GM23338 (cell line): Measurements from ENCODE around the gene ZNF740. TPM values are rescaled to one million over a fixed set of nuclear protein-coding genes. Genes with fewer than 3 reads are reported as not detected.

Experiments used
- ATAC-seq: fragments of 200-7000 bp; cut with Tn5 transposase; 3 replicates; pipeline ENCODE4 v1.9.1; 2020
- DNase-seq: peaks from one replicate; pipeline ENCODE4 v3.0.0-alpha.2; 2015; ENCODE audit warnings: low spot score
- H2AFZ ChIP-seq: fragments of 200-600 bp; sonication (generic); 2 replicates; pipeline ENCODE4 v1.8.0; 2016; ENCODE audit warnings: antibody characterized with exemption, mild to moderate bottlenecking, moderate library complexity
- H3F3A ChIP-seq: fragments of 200-600 bp; sonication (generic); replicated peaks from 2 replicates; pipeline ENCODE4 v1.8.0; 2017; ENCODE audit warnings: antibody characterized with exemption, mixed run types, low read depth
- H3K27ac ChIP-seq: fragments of 200-600 bp; sonication (generic); 2 replicates; pipeline ENCODE4 v1.6.1; 2016; ENCODE audit warnings: low read depth
- H3K27me3 ChIP-seq: fragments of 200-600 bp; sonication (generic); 2 replicates; pipeline ENCODE4 v1.8.0; 2016; ENCODE audit warnings: mild to moderate bottlenecking, mixed run types, moderate library complexity; ENCODE audit not compliant: insufficient read depth
- H3K36me3 ChIP-seq: fragments of 200-600 bp; sonication (generic); 2 replicates; pipeline ENCODE4 v1.8.0; 2016; ENCODE audit warnings: mild to moderate bottlenecking; ENCODE audit not compliant: insufficient read depth
- H3K4me1 ChIP-seq: fragments of 200-600 bp; sonication (generic); 2 replicates; pipeline ENCODE4 v1.8.0; 2016; ENCODE audit warnings: mild to moderate bottlenecking, moderate library complexity; ENCODE audit not compliant: insufficient read depth
- H3K4me2 ChIP-seq: fragments of 200-600 bp; sonication (generic); 2 replicates; pipeline ENCODE4 v1.7.1; 2017; ENCODE audit warnings: mixed run types
- H3K4me3 ChIP-seq: fragments of 200-600 bp; sonication (generic); 2 replicates; pipeline ENCODE4 v1.6.1; 2016; ENCODE audit warnings: mixed run types
- H3K79me2 ChIP-seq: fragments of 200-600 bp; sonication (generic); replicated peaks from 2 replicates; pipeline ENCODE4 v1.8.0; 2017; ENCODE audit warnings: mild to moderate bottlenecking; ENCODE audit not compliant: insufficient read depth
- H3K9me2 ChIP-seq: fragments of 200-600 bp; sonication (generic); 2 replicates; pipeline ENCODE4 v1.8.0; 2017; ENCODE audit not compliant: insufficient read depth
- H4K20me1 ChIP-seq: fragments of 200-600 bp; sonication (generic); replicated peaks from 2 replicates; pipeline ENCODE4 v1.8.0; 2017; ENCODE audit warnings: mild to moderate bottlenecking; ENCODE audit not compliant: insufficient read depth
- H3K27ac Mint-ChIP-seq: 2 replicates; pipeline ENCODE4 v1.8.0; 2020; ENCODE audit warnings: inconsistent platforms, mild to moderate bottlenecking, moderate library complexity, mixed read lengths
- H3K27me3 Mint-ChIP-seq: 3 replicates; pipeline ENCODE4 v1.8.0; 2022; ENCODE audit warnings: low read depth, mild to moderate bottlenecking, moderate library complexity, mixed read lengths, inconsistent platforms; ENCODE audit not compliant: insufficient read depth, poor library complexity
- H3K36me3 Mint-ChIP-seq: 3 replicates; pipeline ENCODE4 v1.8.0; 2021; ENCODE audit warnings: low read depth, mild to moderate bottlenecking, inconsistent platforms, moderate library complexity, mixed read lengths
- H3K4me1 Mint-ChIP-seq: 3 replicates; pipeline ENCODE4 v1.8.0; 2020; ENCODE audit warnings: mild to moderate bottlenecking, inconsistent platforms, mixed read lengths
- H3K4me3 Mint-ChIP-seq: 3 replicates; pipeline ENCODE4 v1.8.0; 2021; ENCODE audit warnings: moderate library complexity, mild to moderate bottlenecking, inconsistent platforms, mixed read lengths
- H3K9me3 Mint-ChIP-seq: 3 replicates; pipeline ENCODE4 v1.8.0; 2020; ENCODE audit warnings: moderate library complexity, mild to moderate bottlenecking, inconsistent platforms, mixed read lengths
- CREB1 ChIP-seq: fragments of 250-450 bp; sonication (Bioruptor Pico); IDR thresholded peaks from 2 replicates; pipeline ENCODE4 v1.5.0; 2020; ENCODE audit warnings: low read depth, mild to moderate bottlenecking, moderate library complexity
- CTCF ChIP-seq, 2 experiments: fragments of 200-600 bp in 1 of 2; sonication (generic) in 1 of 2; conservative IDR thresholded peaks; 2 replicates each; pipeline versions ENCODE4 v1.5.1 to v1.6.1; 2016 to 2017; ENCODE audit warnings: antibody characterized with exemption in 2 of 2, low read depth in 2 of 2, mild to moderate bottlenecking in 2 of 2, moderate library complexity in 1 of 2
- EZH2 ChIP-seq: fragments of 200-600 bp; sonication (generic); IDR thresholded peaks from one replicate; pipeline ENCODE4 v1.8.0; 2017; ENCODE audit warnings: antibody characterized with exemption, mild to moderate bottlenecking, low read depth; ENCODE audit not compliant: unreplicated experiment
- EZH2phosphoT487 ChIP-seq: fragments of 200-600 bp; sonication (generic); IDR thresholded peaks from one replicate; pipeline ENCODE4 v1.8.1; 2018; ENCODE audit warnings: antibody characterized with exemption; ENCODE audit not compliant: unreplicated experiment
- JUNB ChIP-seq: IDR thresholded peaks from one replicate; pipeline ENCODE4 v1.6.1; 2016; ENCODE audit warnings: antibody characterized with exemption; ENCODE audit not compliant: unreplicated experiment
- NANOG ChIP-seq: IDR thresholded peaks from 2 replicates; pipeline ENCODE4 v1.6.1; 2016; ENCODE audit warnings: antibody characterized with exemption, borderline replicate concordance
- POLR2AphosphoS5 ChIP-seq: IDR thresholded peaks from 2 replicates; pipeline ENCODE4 v1.6.1; 2016; ENCODE audit warnings: antibody characterized with exemption, low read depth
- STAT1 ChIP-seq: IDR thresholded peaks from one replicate; pipeline ENCODE4 v1.6.1; 2016; ENCODE audit warnings: antibody characterized with exemption; ENCODE audit not compliant: unreplicated experiment
- ZNF114 ChIP-seq: fragments of 250-450 bp; sonication (Bioruptor Pico); IDR thresholded peaks from 2 replicates; pipeline ENCODE4 v1.5.0; 2020; ENCODE audit warnings: mild to moderate bottlenecking, moderate library complexity
- ZNF331 ChIP-seq: fragments of 250-450 bp; sonication (Bioruptor Pico); IDR thresholded peaks from 2 replicates; pipeline ENCODE4 v1.5.0; 2020; ENCODE audit warnings: low read depth, mild to moderate bottlenecking, moderate library complexity
- ZNF462 ChIP-seq: fragments of 250-450 bp; sonication (Bioruptor Pico); IDR thresholded peaks from 2 replicates; pipeline ENCODE4 v1.5.0; 2020; ENCODE audit warnings: mild to moderate bottlenecking, moderate library complexity
- polyA plus RNA-seq: library from polyadenylated mRNA; unstranded; fragments of >200 nt; fragmentation: Nextera tagmentation; extraction: Ambion mirVana; gene quantifications from 2 replicates; pipeline ENCODE4 v1.2.1, GENCODE V29; 2016
- total RNA-seq: library from RNA; depleted of rRNA; stranded (reverse); fragments of >200 nt; shearing (Covaris generic); gene quantifications from 2 replicates; pipeline ENCODE4 v1.2.3, GENCODE V29; 2014
- TF ChIP-seq, protein P1 (sequence below): IDR thresholded peaks from one replicate; pipeline ENCODE4 v1.6.1; 2018; ENCODE audit warnings: antibody characterized with exemption; ENCODE audit not compliant: unreplicated experiment

ZNF740 gene
- total and polyA plus RNA-seq, 2 experiments from 2014 or later: 2.6 to 13.0 TPM

DNA sequence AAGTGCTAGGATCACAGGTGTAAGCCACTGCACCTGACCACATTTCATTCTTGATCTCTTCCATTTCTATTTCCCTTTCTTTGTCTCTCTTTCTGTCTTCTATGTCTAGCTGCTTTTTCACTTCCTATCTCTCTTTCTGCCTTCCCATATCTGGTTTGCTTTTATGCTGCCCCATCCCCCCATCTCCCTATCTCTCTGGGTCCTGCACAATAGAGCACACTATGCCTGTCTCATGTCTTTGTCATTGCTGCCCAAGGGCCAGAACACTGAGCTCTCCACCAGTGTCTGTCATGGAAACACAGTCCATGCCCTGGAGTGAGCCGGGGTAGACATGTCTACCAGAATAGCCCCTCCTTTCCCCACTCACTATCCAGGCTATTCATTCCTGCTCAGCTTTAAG is 63.8 kb downstream of the ZNF740 start:
- Mint-ChIP-seq H3K27me3 (peaks cover 9% of the 10 kb centered on the region), H3K9me3 (peaks cover 2% of the 10 kb centered on the region; the same call in 1 of the 3 replicates), H3K4me1 (peaks cover 44% of the 10 kb centered on the region), H3K4me3 (no peak overlapping the region), H3K27ac (no peak overlapping the region), H3K36me3 (no peaks in the 10 kb centered on the region; the same call in 2 of the 3 replicates)
- Histone ChIP-seq H3K4me3 (no peak overlapping the region), H3K36me3 (no peaks in the 10 kb centered on the region), H3K4me2 (no peak overlapping the region), H3F3A (no peaks in the 10 kb centered on the region), H3K27me3 (no peaks in the 10 kb centered on the region), H3K4me1 (peaks cover 33% of the 10 kb centered on the region), H3K9me2 (no peaks in the 10 kb centered on the region), H2AFZ (no peak overlapping the region), H3K79me2 (no peaks in the 10 kb centered on the region), H4K20me1 (no peaks in the 10 kb centered on the region), H3K27ac (no peak overlapping the region)
- no peak for ATAC-seq
- no peak for DNase-seq
- TF ChIP-seq NANOG (no peak), ZNF331 (CRISPR knock-in tag) (no peak), STAT1 (no peak), EZH2 (no peak), CREB1 (CRISPR knock-in tag) (no peak), JUNB (no peak), CTCF (conservative IDR thresholded peaks at IDR 0.05; ENCODE audit: low read depth in 2 of 2) (no peak), ZNF114 (CRISPR knock-in tag) (no peak), EZH2phosphoT487 (no peak), POLR2AphosphoS5 (no peak), ZNF462 (no peak)
- TF ChIP-seq, protein P1, sequence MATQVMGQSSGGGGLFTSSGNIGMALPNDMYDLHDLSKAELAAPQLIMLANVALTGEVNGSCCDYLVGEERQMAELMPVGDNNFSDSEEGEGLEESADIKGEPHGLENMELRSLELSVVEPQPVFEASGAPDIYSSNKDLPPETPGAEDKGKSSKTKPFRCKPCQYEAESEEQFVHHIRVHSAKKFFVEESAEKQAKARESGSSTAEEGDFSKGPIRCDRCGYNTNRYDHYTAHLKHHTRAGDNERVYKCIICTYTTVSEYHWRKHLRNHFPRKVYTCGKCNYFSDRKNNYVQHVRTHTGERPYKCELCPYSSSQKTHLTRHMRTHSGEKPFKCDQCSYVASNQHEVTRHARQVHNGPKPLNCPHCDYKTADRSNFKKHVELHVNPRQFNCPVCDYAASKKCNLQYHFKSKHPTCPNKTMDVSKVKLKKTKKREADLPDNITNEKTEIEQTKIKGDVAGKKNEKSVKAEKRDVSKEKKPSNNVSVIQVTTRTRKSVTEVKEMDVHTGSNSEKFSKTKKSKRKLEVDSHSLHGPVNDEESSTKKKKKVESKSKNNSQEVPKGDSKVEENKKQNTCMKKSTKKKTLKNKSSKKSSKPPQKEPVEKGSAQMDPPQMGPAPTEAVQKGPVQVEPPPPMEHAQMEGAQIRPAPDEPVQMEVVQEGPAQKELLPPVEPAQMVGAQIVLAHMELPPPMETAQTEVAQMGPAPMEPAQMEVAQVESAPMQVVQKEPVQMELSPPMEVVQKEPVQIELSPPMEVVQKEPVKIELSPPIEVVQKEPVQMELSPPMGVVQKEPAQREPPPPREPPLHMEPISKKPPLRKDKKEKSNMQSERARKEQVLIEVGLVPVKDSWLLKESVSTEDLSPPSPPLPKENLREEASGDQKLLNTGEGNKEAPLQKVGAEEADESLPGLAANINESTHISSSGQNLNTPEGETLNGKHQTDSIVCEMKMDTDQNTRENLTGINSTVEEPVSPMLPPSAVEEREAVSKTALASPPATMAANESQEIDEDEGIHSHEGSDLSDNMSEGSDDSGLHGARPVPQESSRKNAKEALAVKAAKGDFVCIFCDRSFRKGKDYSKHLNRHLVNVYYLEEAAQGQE: no peak
